ENCODE data around the gene KIRREL3. TPM values are rescaled to one million over a fixed set of nuclear protein-coding genes. Genes with fewer than 3 reads are reported as not detected.

Gene KIRREL3
- total RNA-seq, 1 donor from 2014 or later, result 29.3 TPM

GRCh38 chr11:126526471-126526870, 474.1 kb downstream of the KIRREL3 start:
- DNase-seq, result no peak

- no peak for DNase-seq
These were observed 474.9 kb downstream of the KIRREL3 start for GRCh38 chr11:126525702-126526101.

- DNase-seq, result no peak
These were observed 475.4 kb downstream of the KIRREL3 start for GRCh38 chr11:126525216-126525615.

- DNase-seq, result no peak
These were observed 476.9 kb downstream of the KIRREL3 start for GRCh38 chr11:126523441-126524205.

GRCh38 chr11:126522606-126523005, 478.0 kb downstream of the KIRREL3 start:
- no peak for DNase-seq

GRCh38 chr11:126522152-126522551, 478.4 kb downstream of the KIRREL3 start:
- DNase-seq, result no peak

GRCh38 chr11:126521196-126521595, 479.4 kb downstream of the KIRREL3 start:
- DNase-seq, result no peak

GRCh38 chr11:126519764-126520734, 480.5 kb downstream of the KIRREL3 start:
- no peak for DNase-seq

- DNase-seq, result no peak
These were observed 481.4 kb downstream of the KIRREL3 start for GRCh38 chr11:126518972-126519690.

- no peak for DNase-seq
These were observed 482.2 kb downstream of the KIRREL3 start for GRCh38 chr11:126518071-126518971.

GRCh38 chr11:126515501-126515900, 485.1 kb downstream of the KIRREL3 start:
- DNase-seq, result no peak

GRCh38 chr11:126514061-126514693, 486.4 kb downstream of the KIRREL3 start:
- no peak for DNase-seq

- no peak for DNase-seq
These were observed 487.5 kb downstream of the KIRREL3 start for GRCh38 chr11:126512741-126513715.

GRCh38 chr11:126512251-126512650, 488.3 kb downstream of the KIRREL3 start:
- no peak for DNase-seq

- DNase-seq, result no peak
These were observed 489.0 kb downstream of the KIRREL3 start for GRCh38 chr11:126511475-126512115.

- no peak for DNase-seq
These were observed 489.8 kb downstream of the KIRREL3 start for GRCh38 chr11:126510621-126511370.

- DNase-seq, result no peak
These were observed 492.9 kb downstream of the KIRREL3 start for GRCh38 chr11:126507646-126508045.

- no peak for DNase-seq
These were observed 493.8 kb downstream of the KIRREL3 start for GRCh38 chr11:126506789-126507188.
